Trophoblast cell (in vitro differentiated cells and primary cell): ENCODE measurements around the gene ZNF462. TPM values are rescaled to one million over a fixed set of nuclear protein-coding genes. Genes with fewer than 3 reads are reported as not detected.
A peak's percentile ranks its signal among the peaks of the same experiment; 100 is the strongest.

ENCODE experiments used
- DNase-seq, 2 donors: peaks; one replicate each; pipeline ENCODE4 v3.0.0-alpha.2; 2016
- H2AFZ ChIP-seq: 2 replicates; pipeline ENCODE4 v1.6.1; 2013; ENCODE audit warnings: low read length, moderate library complexity, mild to moderate bottlenecking; ENCODE audit not compliant: insufficient read depth, poor library complexity
- H2AK5ac ChIP-seq: 2 replicates; pipeline ENCODE4 v1.6.1; 2013; ENCODE audit warnings: mild to moderate bottlenecking, low read length
- H2BK120ac ChIP-seq: 2 replicates; pipeline ENCODE4 v1.6.1; 2013; ENCODE audit warnings: low read length, mild to moderate bottlenecking, moderate library complexity; ENCODE audit not compliant: insufficient read depth, poor library complexity
- H2BK12ac ChIP-seq: 2 replicates; pipeline ENCODE4 v1.6.1; 2013; ENCODE audit warnings: mild to moderate bottlenecking, low read length, moderate library complexity
- H2BK5ac ChIP-seq: 2 replicates; pipeline ENCODE4 v1.6.1; 2013; ENCODE audit warnings: low read length, low read depth, moderate library complexity, mild to moderate bottlenecking; ENCODE audit not compliant: poor library complexity
- H3K14ac ChIP-seq: 2 replicates; pipeline ENCODE4 v1.6.1; 2013; ENCODE audit warnings: mild to moderate bottlenecking, low read length
- H3K18ac ChIP-seq: 2 replicates; pipeline ENCODE4 v1.6.1; 2013; ENCODE audit warnings: mild to moderate bottlenecking, low read length
- H3K23ac ChIP-seq: 2 replicates; pipeline ENCODE4 v1.6.1; 2013; ENCODE audit warnings: low read length
- H3K27ac ChIP-seq: 2 replicates; pipeline ENCODE4 v1.5.1; 2013; ENCODE audit warnings: low read depth, mild to moderate bottlenecking, inconsistent platforms, low read length, moderate library complexity
- H3K27me3 ChIP-seq: 2 replicates; pipeline ENCODE4 v1.6.1; 2013; ENCODE audit warnings: inconsistent platforms, mild to moderate bottlenecking, low read length, moderate library complexity; ENCODE audit not compliant: insufficient read depth
- H3K36me3 ChIP-seq, 2 experiments: 1 replicate in 1 of 2; 2 replicates in 1 of 2; pipeline ENCODE4 v1.6.1; 2013; ENCODE audit warnings: low read length in 2 of 2, mild to moderate bottlenecking in 2 of 2, moderate library complexity in 1 of 2; ENCODE audit not compliant: insufficient read depth in 2 of 2, control insufficient read depth in 1 of 2
- H3K4ac ChIP-seq: 2 replicates; pipeline ENCODE4 v1.6.1; 2013; ENCODE audit warnings: low read depth, mild to moderate bottlenecking, low read length, moderate library complexity
- H3K4me1 ChIP-seq, 2 experiments: 1 replicate in 1 of 2; 2 replicates in 1 of 2; pipeline ENCODE4 v1.6.1; 2013; ENCODE audit warnings: low read length in 2 of 2, mild to moderate bottlenecking in 2 of 2, moderate library complexity in 1 of 2; ENCODE audit not compliant: insufficient read depth in 2 of 2, control insufficient read depth in 1 of 2
- H3K4me2 ChIP-seq: 2 replicates; pipeline ENCODE4 v1.6.1; 2013; ENCODE audit warnings: inconsistent platforms, mild to moderate bottlenecking, low read length, moderate library complexity
- H3K4me3 ChIP-seq: 2 replicates; pipeline ENCODE4 v1.5.1; 2013; ENCODE audit warnings: mild to moderate bottlenecking, low read depth, low read length, inconsistent platforms
- H3K79me1 ChIP-seq: one replicate; pipeline ENCODE4 v1.6.1; 2013; ENCODE audit warnings: low read length
- H3K79me2 ChIP-seq: 2 replicates; pipeline ENCODE4 v1.6.1; 2013; ENCODE audit warnings: low read length, mild to moderate bottlenecking; ENCODE audit not compliant: control insufficient read depth, insufficient read depth, poor library complexity
- H3K9ac ChIP-seq: 2 replicates; pipeline ENCODE4 v1.6.1; 2013; ENCODE audit warnings: mild to moderate bottlenecking, low read length
- H3K9me3 ChIP-seq: 2 replicates; pipeline ENCODE4 v1.6.1; 2013; ENCODE audit warnings: low read depth, mild to moderate bottlenecking, control low read depth, inconsistent platforms, low read length; ENCODE audit not compliant: insufficient read depth
- H4K12ac ChIP-seq: 2 replicates; pipeline ENCODE4 v1.6.1; 2013; ENCODE audit warnings: low read depth, mild to moderate bottlenecking, low read length, moderate library complexity
- H4K8ac ChIP-seq: 2 replicates; pipeline ENCODE4 v1.6.1; 2013; ENCODE audit warnings: low read depth, mild to moderate bottlenecking, low read length, moderate library complexity
- H4K91ac ChIP-seq: one replicate; pipeline ENCODE4 v1.6.1; 2013; ENCODE audit warnings: low read depth, mild to moderate bottlenecking, low read length, moderate library complexity
- whole genome bisulfite sequencing: extraction: QIAGEN DNeasy Blood & Tissue Kit; methylation state at CpG from one replicate; pipeline ENCODE4 v1.1.7; 2013; ENCODE audit warnings: missing lambda C conversion rate; ENCODE audit not compliant: insufficient read length, insufficient coverage; ENCODE audit errors: extremely low coverage; 5-methylcytosine and 5-hydroxymethylcytosine counted together
- polyA plus RNA-seq: library from polyadenylated mRNA; stranded (reverse); fragments of 200-250 nt; gene quantifications from 2 replicates; pipeline ENCODE4 v1.2.3, GENCODE V29; 2013

ZNF462 gene
- 20.2 and 22.5 TPM in 2 replicates for polyA plus RNA-seq

GRCh38 chr9:106862821-106863720 lies at the start of gene ZNF462:
Gene ZNF462, plus strand, starts transcription at chr9:106863166. Its CDS starts 60,218 bp downstream, at chr9:106923384.
- peak within 1 kb of the TSS; percentile 43 for H2AFZ ChIP-seq
- H3K27me3 ChIP-seq = no peaks in the 10 kb centered on the region
- no peaks in the 10 kb centered on the region for H3K36me3 ChIP-seq
- H3K79me2 ChIP-seq = peaks cover 43% of the 10 kb centered on the region
- no peak within 1 kb of the TSS for H3K23ac ChIP-seq
- H2BK12ac ChIP-seq = peak within 1 kb of the TSS; percentile 37
- H3K4ac ChIP-seq = peak within 1 kb of the TSS; percentile 98
- H4K91ac ChIP-seq = peak within 1 kb of the TSS; percentile 90
- H2AK5ac ChIP-seq = peak within 1 kb of the TSS; percentile 60
- peaks cover 50% of the 10 kb centered on the region for H3K79me1 ChIP-seq
- H4K8ac ChIP-seq = peak within 1 kb of the TSS; percentile 43
- peak within 1 kb of the TSS; percentile 87 for H3K14ac ChIP-seq
- H4K12ac ChIP-seq = peak within 1 kb of the TSS; percentile 65
- H3K4me2 ChIP-seq = peak within 1 kb of the TSS; percentile 72
- no CpG with 5 or more reads among the region's 33 CpGs for WGBS
- peak within 1 kb of the TSS; percentile 84 for H3K27ac ChIP-seq
- peak within 1 kb of the TSS; percentile 89 for H3K4me3 ChIP-seq
- H3K9me3 ChIP-seq = no peaks in the 10 kb centered on the region
- DNase-seq = peak; percentile 62 to 74
- peak within 1 kb of the TSS; percentile 92 for H2BK120ac ChIP-seq
- H3K4me1 ChIP-seq = no peaks in the 10 kb centered on the region
- peak within 1 kb of the TSS; percentile 91 for H3K9ac ChIP-seq
- peak within 1 kb of the TSS; percentile 93 for H2BK5ac ChIP-seq
- H3K18ac ChIP-seq = peak within 1 kb of the TSS; percentile 81

DNA sequence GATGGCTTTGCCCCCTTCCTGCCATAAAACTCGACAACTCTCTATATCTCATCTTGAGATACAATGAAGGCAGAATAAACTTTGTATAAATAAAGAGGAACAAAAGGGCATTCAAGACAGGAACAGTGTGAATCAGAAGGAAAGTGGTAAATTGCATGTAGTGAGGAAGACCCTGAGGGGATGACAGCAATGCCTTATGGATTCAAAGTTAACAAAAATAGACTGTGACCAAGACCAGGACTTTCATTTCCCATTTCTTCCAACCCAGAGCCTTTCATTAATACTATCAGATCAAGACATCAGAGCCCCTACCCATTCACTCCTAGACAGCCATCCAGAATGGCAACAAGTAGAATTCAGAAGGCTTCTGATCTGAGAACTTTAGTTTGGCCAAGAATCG lies 46.4 kb upstream of the ZNF462 start:
- H3K18ac ChIP-seq = no peak overlapping the region
- no peak for DNase-seq
- no peak overlapping the region for H3K4ac ChIP-seq
- no peak overlapping the region for H3K14ac ChIP-seq
- H3K79me2 ChIP-seq = no peaks in the 10 kb centered on the region
- no peak overlapping the region for H3K4me2 ChIP-seq
- H3K79me1 ChIP-seq = no peaks in the 10 kb centered on the region
- no peak overlapping the region for H2AFZ ChIP-seq
- H2AK5ac ChIP-seq = no peak overlapping the region
- H2BK120ac ChIP-seq = no peak overlapping the region
- H4K12ac ChIP-seq = no peak overlapping the region
- no peaks in the 10 kb centered on the region for H3K4me1 ChIP-seq
- WGBS = no CpG with 5 or more reads among the region's 2 CpGs
- H3K36me3 ChIP-seq = no peaks in the 10 kb centered on the region
- H2BK5ac ChIP-seq = no peak overlapping the region
- no peak overlapping the region for H2BK12ac ChIP-seq
- no peaks in the 10 kb centered on the region for H3K27me3 ChIP-seq
- H4K91ac ChIP-seq = no peak overlapping the region
- H3K9me3 ChIP-seq = no peaks in the 10 kb centered on the region
- no peak overlapping the region for H3K9ac ChIP-seq
- no peak overlapping the region for H3K23ac ChIP-seq
- H4K8ac ChIP-seq = no peak overlapping the region
- H3K4me3 ChIP-seq = no peak overlapping the region
- H3K27ac ChIP-seq = no peak overlapping the region

DNA sequence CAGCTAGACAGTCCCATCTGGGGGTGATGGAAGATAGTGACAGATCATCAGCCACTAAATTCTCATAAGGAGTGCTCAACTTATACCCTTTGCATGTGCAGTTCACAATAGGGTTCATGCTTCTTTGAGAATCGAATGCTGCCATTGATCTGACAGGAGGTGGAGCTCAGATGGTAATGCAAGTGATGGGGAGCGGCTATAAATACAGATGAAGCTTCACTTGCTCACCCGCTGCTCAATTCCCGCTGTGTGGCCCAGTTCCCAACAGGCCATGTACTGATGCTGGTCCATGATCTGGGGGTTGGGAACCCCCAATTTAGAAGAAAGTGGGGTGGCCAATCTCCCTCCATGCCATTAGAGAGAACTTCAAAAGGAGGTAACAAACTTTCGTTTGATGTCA lies 44.9 kb upstream of the ZNF462 start:
- Histone ChIP-seq H4K12ac (no peak overlapping the region), H3K27ac (no peak overlapping the region), H2BK5ac (no peak overlapping the region), H2BK120ac (no peak overlapping the region), H3K14ac (no peak overlapping the region), H3K36me3 (no peaks in the 10 kb centered on the region), H3K4me2 (no peak overlapping the region), H3K79me2 (no peaks in the 10 kb centered on the region), H2AFZ (no peak overlapping the region), H3K9me3 (no peaks in the 10 kb centered on the region), H3K79me1 (no peaks in the 10 kb centered on the region), H3K9ac (no peak overlapping the region), H3K18ac (no peak overlapping the region), H2BK12ac (no peak overlapping the region), H2AK5ac (no peak overlapping the region), H3K4me1 (no peaks in the 10 kb centered on the region), H4K91ac (no peak overlapping the region), H3K23ac (no peak overlapping the region), H3K4me3 (no peak overlapping the region), H3K4ac (no peak overlapping the region), H3K27me3 (no peaks in the 10 kb centered on the region), H4K8ac (no peak overlapping the region)
- no peak for DNase-seq
- WGBS = no CpG with 5 or more reads among the region's 5 CpGs

GRCh38 chr9:106820866-106821265 lies 42.1 kb upstream of the ZNF462 start:
- Histone ChIP-seq H2AFZ (no peak overlapping the region), H2BK12ac (no peak overlapping the region), H4K8ac (no peak overlapping the region), H4K91ac (no peak overlapping the region), H2BK5ac (no peak overlapping the region), H3K4me1 (no peaks in the 10 kb centered on the region), H2BK120ac (no peak overlapping the region), H3K27ac (no peak overlapping the region), H3K36me3 (no peaks in the 10 kb centered on the region), H3K18ac (no peak overlapping the region), H3K79me2 (no peaks in the 10 kb centered on the region), H3K4me2 (no peak overlapping the region), H3K14ac (no peak overlapping the region), H3K9me3 (no peaks in the 10 kb centered on the region), H3K9ac (no peak overlapping the region), H3K27me3 (no peaks in the 10 kb centered on the region), H4K12ac (no peak overlapping the region), H3K79me1 (no peaks in the 10 kb centered on the region), H3K23ac (no peak overlapping the region), H3K4ac (no peak overlapping the region), H3K4me3 (no peak overlapping the region), H2AK5ac (no peak overlapping the region)
- DNase-seq = peak in 1 of 2 donors; percentile 35
- WGBS = no CpG with 5 or more reads among the region's 1 CpG
